IMR-90 (cell line): ENCODE results near the gene ANTXR1. TPM values are rescaled to one million over a fixed set of nuclear protein-coding genes. Genes with fewer than 3 reads are reported as not detected.

Experiments
- ATAC-seq: fragments of 200-7000 bp; cut with Tn5 transposase; 2 replicates; pipeline ENCODE4 v1.9.1; 2020; ENCODE audit warnings: low read depth, mild to moderate bottlenecking, moderate library complexity
- BruUV-seq: library from RNA; stranded (reverse); fragments of 400-500 nt; replicated peaks from 2 replicates; lab custom pipeline; 2021; lab: Mats Ljungman, UMichigan
- CTCF ChIA-PET: fragments of 300-600 bp; formaldehyde crosslinking; extraction: SDS; loops from one replicate; lab custom pipeline; 2021; ENCODE audit warnings: antibody characterized with exemption; lab: Yijun Ruan, JAX
- POLR2A ChIA-PET: fragments of 300-600 bp; sonication (Branson Sonifier 250); formaldehyde crosslinking; loops from one replicate; lab custom pipeline; 2022; ENCODE audit warnings: antibody characterized with exemption; ENCODE audit not compliant: unreplicated experiment; lab: Charles Lee
- DNase-seq: peaks from one replicate; pipeline ENCODE4 v3.0.0; 2013
- H2AFZ ChIP-seq: replicated peaks from 2 replicates; pipeline ENCODE3; 2013; ENCODE audit warnings: low read length, mild to moderate bottlenecking; ENCODE audit not compliant: poor library complexity
- H2AK5ac ChIP-seq: 2 replicates; pipeline ENCODE4 v1.6.1; 2013; ENCODE audit warnings: low read depth, low read length, inconsistent platforms
- H2AK9ac ChIP-seq: replicated peaks from 2 replicates; pipeline ENCODE3; 2013; ENCODE audit warnings: mild to moderate bottlenecking, low read depth, low read length, moderate library complexity; ENCODE audit not compliant: poor library complexity
- H2BK120ac ChIP-seq: 2 replicates; pipeline ENCODE4 v1.6.1; 2013; ENCODE audit warnings: low read depth, low read length, inconsistent platforms
- H2BK15ac ChIP-seq: 3 replicates; pipeline ENCODE4 v1.6.1; 2013; ENCODE audit warnings: low read depth, low read length, inconsistent platforms
- H2BK20ac ChIP-seq: 2 replicates; pipeline ENCODE4 v1.6.1; 2013; ENCODE audit warnings: low read depth, mild to moderate bottlenecking, inconsistent platforms, low read length, moderate library complexity
- H2BK5ac ChIP-seq: 2 replicates; pipeline ENCODE4 v1.6.1; 2013; ENCODE audit warnings: mild to moderate bottlenecking, low read depth, low read length, inconsistent platforms; ENCODE audit not compliant: poor library complexity, severe bottlenecking
- H3K14ac ChIP-seq: replicated peaks from 2 replicates; pipeline ENCODE4 v1.6.1; 2013; ENCODE audit warnings: low read depth, low read length, inconsistent platforms
- H3K18ac ChIP-seq: 2 replicates; pipeline ENCODE4 v1.6.1; 2013; ENCODE audit warnings: low read depth, low read length, control low read depth
- H3K23ac ChIP-seq: 2 replicates; pipeline ENCODE4 v1.6.1; 2013; ENCODE audit warnings: low read depth, low read length, inconsistent platforms
- H3K27ac ChIP-seq: 2 replicates; pipeline ENCODE4 v1.5.1; 2013; ENCODE audit warnings: mild to moderate bottlenecking, control low read depth, low read length; ENCODE audit not compliant: insufficient read depth
- H3K27me3 ChIP-seq: 2 replicates; pipeline ENCODE4 v1.6.1; 2013; ENCODE audit warnings: low read length; ENCODE audit not compliant: control insufficient read depth, insufficient read depth
- H3K36me3 ChIP-seq: 2 replicates; pipeline ENCODE4 v1.6.1; 2013; ENCODE audit warnings: low read length, mixed read lengths; ENCODE audit not compliant: control insufficient read depth, insufficient read depth
- H3K4ac ChIP-seq: 2 replicates; pipeline ENCODE4 v1.6.1; 2013; ENCODE audit warnings: low read depth, low read length, inconsistent platforms
- H3K4me1 ChIP-seq: 2 replicates; pipeline ENCODE4 v1.6.1; 2013; ENCODE audit warnings: low read length, mixed read lengths; ENCODE audit not compliant: control insufficient read depth, insufficient read depth
- H3K4me2 ChIP-seq: 2 replicates; pipeline ENCODE4 v1.6.1; 2013; ENCODE audit warnings: low read depth, mild to moderate bottlenecking, control low read depth, low read length, moderate library complexity
- H3K4me3 ChIP-seq: 2 replicates; pipeline ENCODE4 v1.5.1; 2013; ENCODE audit warnings: low read depth, mild to moderate bottlenecking, control low read depth, low read length, moderate library complexity; ENCODE audit not compliant: insufficient read depth
- H3K56ac ChIP-seq: 2 replicates; pipeline ENCODE4 v1.6.1; 2013; ENCODE audit warnings: low read length, inconsistent platforms; ENCODE audit not compliant: insufficient read depth; ENCODE audit errors: extremely low read depth
- H3K79me1 ChIP-seq, 2 experiments: 2 replicates each; pipeline ENCODE4 v1.6.1; 2013; ENCODE audit warnings: low read length in 2 of 2, inconsistent platforms in 1 of 2, low read depth in 1 of 2
- H3K9ac ChIP-seq: 2 replicates; pipeline ENCODE4 v1.6.1; 2013; ENCODE audit warnings: low read depth, low read length, control low read depth
- H3K9me1 ChIP-seq: 2 replicates; pipeline ENCODE4 v1.6.1; 2013; ENCODE audit warnings: low read length, inconsistent platforms; ENCODE audit not compliant: insufficient read depth
- H3K9me3 ChIP-seq: 2 replicates; pipeline ENCODE4 v1.6.1; 2013; ENCODE audit warnings: low read length; ENCODE audit not compliant: control insufficient read depth, insufficient read depth
- H4K20me1 ChIP-seq: 2 replicates; pipeline ENCODE4 v1.6.1; 2013; ENCODE audit warnings: low read length, inconsistent platforms; ENCODE audit not compliant: insufficient read depth
- H4K5ac ChIP-seq: 2 replicates; pipeline ENCODE4 v1.6.1; 2013; ENCODE audit warnings: mild to moderate bottlenecking, low read depth, low read length, control low read depth
- H4K8ac ChIP-seq, 2 experiments: 2 replicates each; pipeline ENCODE4 v1.6.1; 2013; ENCODE audit warnings: low read depth in 2 of 2, low read length in 2 of 2, control low read depth in 1 of 2, inconsistent platforms in 1 of 2
- H4K91ac ChIP-seq: 2 replicates; pipeline ENCODE4 v1.6.1; 2013; ENCODE audit warnings: low read depth, low read length, inconsistent platforms; ENCODE audit not compliant: insufficient read depth
- FOS ChIP-seq: fragments of 150-350 bp; IDR thresholded peaks from 2 replicates; pipeline ENCODE4 v1.6.1; 2016; ENCODE audit warnings: low read depth, low read length
- MAFK ChIP-seq: IDR thresholded peaks from 2 replicates; pipeline ENCODE4 v1.6.1; 2012; ENCODE audit warnings: low read depth, low read length, improper control_type of control experiment
- WGBS, 2 experiments: methylation state at CpG; one replicate each; pipeline versions ENCODE4 v1.1.5 to v1.1.7; 2013; ENCODE audit warnings: missing lambda C conversion rate in 2 of 2; ENCODE audit not compliant: insufficient read length in 1 of 2; ENCODE audit errors: extremely low coverage in 2 of 2; 5-methylcytosine and 5-hydroxymethylcytosine counted together
- dilution Hi-C: fragments of 300-500 bp; cut with HindIII; formaldehyde crosslinking; loops from one replicate; pipeline ENCODE4 v1.14.3; 2018; ENCODE audit warnings: low sequenced_read_pairs; ENCODE audit not compliant: unreplicated experiment
- in situ Hi-C: fragments of 300-500 bp; cut with MboI; formaldehyde crosslinking; loops from 3 replicates; pipeline ENCODE4 v1.14.3; 2019; ENCODE audit warnings: low sequenced_read_pairs, inconsistent platforms, mixed read lengths
- intact Hi-C: fragments of 100-400 bp; cut with micrococcal nuclease; formaldehyde crosslinking; loops from 2 replicates; pipeline ENCODE4 v1.10.0; 2022
- polyA plus RNA-seq, 3 experiments: library from polyadenylated mRNA; depleted of rRNA; stranded (reverse); fragments of >200 nt; gene quantifications; 2 replicates each; pipeline ENCODE4 v1.2.3, GENCODE V29; 2012; ENCODE audit warnings: low replicate concordance in 1 of 3
- total RNA-seq: library from RNA; depleted of rRNA; stranded (reverse); fragments of >200 nt; gene quantifications from 2 replicates; pipeline ENCODE4 v1.2.3, GENCODE V29; 2012
- TF ChIP-seq, protein P1 (sequence below): fragments of 150-350 bp; IDR thresholded peaks from 2 replicates; pipeline ENCODE4 v1.6.1; 2016; ENCODE audit warnings: low read depth, mild to moderate bottlenecking, low read length, moderate library complexity, borderline replicate concordance
- TF ChIP-seq, protein P2 (sequence below): conservative IDR thresholded peaks from 2 replicates; pipeline ENCODE4 v1.5.1; 2012; ENCODE audit warnings: mild to moderate bottlenecking, low read depth, low read length, improper control_type of control experiment

Gene ANTXR1
- total and polyA plus RNA-seq, 2 of the 4 experiments (the other 2 are of a cell fraction), result 27.2 to 36.9 TPM

DNA sequence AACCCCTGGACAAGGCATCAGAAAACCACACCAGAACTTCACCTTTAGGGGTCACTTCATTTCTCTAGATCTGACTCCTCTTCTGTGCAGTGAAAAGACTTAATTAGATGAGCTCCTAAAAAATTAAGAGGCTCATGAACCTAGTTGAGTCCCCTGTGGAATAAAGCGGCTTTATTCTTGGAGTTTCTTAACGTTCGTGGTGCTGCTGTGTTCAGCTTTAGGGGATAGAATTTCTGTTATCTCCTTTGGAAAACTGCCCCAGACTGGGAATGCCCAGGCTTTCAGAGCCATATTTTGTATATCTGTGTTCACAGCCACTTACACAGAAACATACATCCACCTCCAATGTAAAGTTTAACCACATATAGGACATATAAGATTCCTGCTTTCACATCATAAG lies 165.8 kb downstream of the ANTXR1 start:
- H3K9ac ChIP-seq, result no peak overlapping the region
- H3K18ac ChIP-seq, result peak overlapping the region; percentile 65
- peaks cover 31% of the 10 kb centered on the region for H3K36me3 ChIP-seq
- ChIA-PET POLR2A (interaction anchor here (1.8 kb wide), 1 partner anchor 14 kb away, joined by 12 read pairs; no protein-coding TSS in a partner anchor), CTCF (no interaction called here)
- in situ Hi-C loops (loop anchor here (10.0 kb wide), 1 partner anchor 164 kb away; the partner anchor contains the start of gene ANTXR1), dilution Hi-C loops (no loop called here), intact Hi-C loops (loop anchor here (1.0 to 5.0 kb wide), 2 partner anchors 22 to 129 kb away; no protein-coding TSS in a partner anchor)
- peak overlapping the region; percentile 18 for H3K14ac ChIP-seq
- no peak overlapping the region for H2AK5ac ChIP-seq
- DNase-seq (no peak), ATAC-seq (no peak)
- peaks cover 3% of the 10 kb centered on the region; the same call in 1 of the 2 replicates for H4K20me1 ChIP-seq
- peak overlapping the region; percentile 65 for H4K5ac ChIP-seq
- H4K8ac ChIP-seq, result peak overlapping the region; percentile 59 to 73; a peak in 3 of 4 replicates
- no peak overlapping the region for H2AK9ac ChIP-seq
- BruUV-seq, result no TSS peak
- H3K27me3 ChIP-seq, result no peaks in the 10 kb centered on the region
- TF ChIP-seq, protein P1, sequence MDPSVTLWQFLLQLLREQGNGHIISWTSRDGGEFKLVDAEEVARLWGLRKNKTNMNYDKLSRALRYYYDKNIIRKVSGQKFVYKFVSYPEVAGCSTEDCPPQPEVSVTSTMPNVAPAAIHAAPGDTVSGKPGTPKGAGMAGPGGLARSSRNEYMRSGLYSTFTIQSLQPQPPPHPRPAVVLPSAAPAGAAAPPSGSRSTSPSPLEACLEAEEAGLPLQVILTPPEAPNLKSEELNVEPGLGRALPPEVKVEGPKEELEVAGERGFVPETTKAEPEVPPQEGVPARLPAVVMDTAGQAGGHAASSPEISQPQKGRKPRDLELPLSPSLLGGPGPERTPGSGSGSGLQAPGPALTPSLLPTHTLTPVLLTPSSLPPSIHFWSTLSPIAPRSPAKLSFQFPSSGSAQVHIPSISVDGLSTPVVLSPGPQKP, result no peak
- TF ChIP-seq MAFK, result no peak
- TF ChIP-seq, protein P2, sequence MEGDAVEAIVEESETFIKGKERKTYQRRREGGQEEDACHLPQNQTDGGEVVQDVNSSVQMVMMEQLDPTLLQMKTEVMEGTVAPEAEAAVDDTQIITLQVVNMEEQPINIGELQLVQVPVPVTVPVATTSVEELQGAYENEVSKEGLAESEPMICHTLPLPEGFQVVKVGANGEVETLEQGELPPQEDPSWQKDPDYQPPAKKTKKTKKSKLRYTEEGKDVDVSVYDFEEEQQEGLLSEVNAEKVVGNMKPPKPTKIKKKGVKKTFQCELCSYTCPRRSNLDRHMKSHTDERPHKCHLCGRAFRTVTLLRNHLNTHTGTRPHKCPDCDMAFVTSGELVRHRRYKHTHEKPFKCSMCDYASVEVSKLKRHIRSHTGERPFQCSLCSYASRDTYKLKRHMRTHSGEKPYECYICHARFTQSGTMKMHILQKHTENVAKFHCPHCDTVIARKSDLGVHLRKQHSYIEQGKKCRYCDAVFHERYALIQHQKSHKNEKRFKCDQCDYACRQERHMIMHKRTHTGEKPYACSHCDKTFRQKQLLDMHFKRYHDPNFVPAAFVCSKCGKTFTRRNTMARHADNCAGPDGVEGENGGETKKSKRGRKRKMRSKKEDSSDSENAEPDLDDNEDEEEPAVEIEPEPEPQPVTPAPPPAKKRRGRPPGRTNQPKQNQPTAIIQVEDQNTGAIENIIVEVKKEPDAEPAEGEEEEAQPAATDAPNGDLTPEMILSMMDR, result no peak
- no peak for TF ChIP-seq FOS
- no peak overlapping the region for H2AFZ ChIP-seq
- H3K27ac ChIP-seq, result peak overlapping the region; percentile 88; the same call in 1 of the 2 replicates
- H3K4ac ChIP-seq, result peak overlapping the region; percentile 95
- no peak overlapping the region for H3K23ac ChIP-seq
- H2BK15ac ChIP-seq, result peak overlapping the region; percentile 73; the same call in 2 of the 3 replicates
- WGBS, 2 experiments, result no CpG with 5 or more reads among the region's 3 CpGs
- no peak overlapping the region for H3K4me2 ChIP-seq
- H3K4me3 ChIP-seq, result no peak overlapping the region
- H2BK20ac ChIP-seq, result peak overlapping the region; percentile 76
- H3K79me1 ChIP-seq, result peaks cover 16 to 36% of the 10 kb centered on the region in 2 experiments; a peak in 3 of 4 replicates
- H3K9me1 ChIP-seq, result peaks cover 32% of the 10 kb centered on the region
- peak overlapping the region; percentile 62; the same call in 1 of the 2 replicates for H4K91ac ChIP-seq
- peak overlapping the region; percentile 32 for H3K56ac ChIP-seq
- H2BK5ac ChIP-seq, result peak overlapping the region; percentile 97
- H2BK120ac ChIP-seq, result peak overlapping the region; percentile 56; the same call in 1 of the 2 replicates
- peaks cover 22% of the 10 kb centered on the region for H3K4me1 ChIP-seq
- no peaks in the 10 kb centered on the region for H3K9me3 ChIP-seq
